ENCODE results near the gene DNAH6.

DNAH6 gene

GRCh38 chr2:84748341-84748740, 232.0 kb downstream of the DNAH6 start:
- no peak overlapping the region for H3K27ac ChIP-seq
- no peak for DNase-seq (ENCODE audit: low spot score)
- TF ChIP-seq CTCF (conservative IDR thresholded peaks at IDR 0.05; ENCODE audit: low read depth): no peak
- ChIA-PET POLR2A (ENCODE audit: low non-redundant PET) (no interaction called here), CTCF (interaction anchor here (0.7 kb wide), 1 partner anchor 231 kb away, joined by 3 read pairs; no protein-coding TSS in a partner anchor)

GRCh38 chr2:84749442-84749841, 233.1 kb downstream of the DNAH6 start:
- no peak overlapping the region for H3K27ac ChIP-seq
- POLR2A ChIA-PET (ENCODE audit: low non-redundant PET): no interaction called here
- DNase-seq (ENCODE audit: low spot score): no peak
- CTCF ChIA-PET: no interaction called here
- no peak for TF ChIP-seq CTCF (conservative IDR thresholded peaks at IDR 0.05; ENCODE audit: low read depth)

- H3K27ac ChIP-seq: no peak overlapping the region
- ChIA-PET CTCF (no interaction called here), POLR2A (ENCODE audit: low non-redundant PET) (no interaction called here)
- TF ChIP-seq CTCF (conservative IDR thresholded peaks at IDR 0.05; ENCODE audit: low read depth): no peak
- DNase-seq (ENCODE audit: low spot score): no peak
These were observed 238.8 kb downstream of the DNAH6 start for GRCh38 chr2:84755096-84755495.

GRCh38 chr2:84757648-84758047, 241.3 kb downstream of the DNAH6 start:
- POLR2A ChIA-PET (ENCODE audit: low non-redundant PET): no interaction called here
- TF ChIP-seq CTCF (conservative IDR thresholded peaks at IDR 0.05; ENCODE audit: low read depth): no peak
- no peak for DNase-seq (ENCODE audit: low spot score)
- no peak overlapping the region for H3K27ac ChIP-seq
- CTCF ChIA-PET: no interaction called here

- ChIA-PET POLR2A (ENCODE audit: low non-redundant PET) (no interaction called here), CTCF (no interaction called here)
- DNase-seq (ENCODE audit: low spot score): no peak
- H3K27ac ChIP-seq: no peak overlapping the region
- TF ChIP-seq CTCF (conservative IDR thresholded peaks at IDR 0.05; ENCODE audit: low read depth): no peak
These were observed 250.5 kb downstream of the DNAH6 start for GRCh38 chr2:84766791-84767190.

GRCh38 chr2:84768840-84769239, 252.5 kb downstream of the DNAH6 start:
- no peak for TF ChIP-seq CTCF (conservative IDR thresholded peaks at IDR 0.05; ENCODE audit: low read depth)
- POLR2A ChIA-PET (ENCODE audit: low non-redundant PET): no interaction called here
- no peak overlapping the region for H3K27ac ChIP-seq
- CTCF ChIA-PET: no interaction called here
- DNase-seq (ENCODE audit: low spot score): no peak

GRCh38 chr2:84770280-84770679, 254.0 kb downstream of the DNAH6 start:
- TF ChIP-seq CTCF (conservative IDR thresholded peaks at IDR 0.05; ENCODE audit: low read depth): no peak
- POLR2A ChIA-PET (ENCODE audit: low non-redundant PET): no interaction called here
- no peak for DNase-seq (ENCODE audit: low spot score)
- no peak overlapping the region for H3K27ac ChIP-seq
- CTCF ChIA-PET: interaction anchor here (0.7 kb wide), 1 partner anchor 115 kb away, joined by 3 read pairs; no protein-coding TSS in a partner anchor

Measured in RWPE1 (cell line).